Keratinocyte (primary cell): ENCODE measurements around the gene THSD7B.

Experiments used
- EZH2 ChIP-seq: IDR thresholded peaks from one replicate; pipeline ENCODE4 v1.6.1; 2012; ENCODE audit warnings: inconsistent platforms, mild to moderate bottlenecking, low read length, moderate library complexity
- TF ChIP-seq, protein P1 (sequence below), 3 experiments: IDR thresholded peaks in 1 of 3; conservative IDR thresholded peaks in 1 of 3; optimal IDR thresholded peaks in 1 of 3; 2 replicates in 2 of 3; 3 replicates in 1 of 3; pipeline versions ENCODE3 to v1.5.1; 2011; ENCODE audit warnings: low read length in 3 of 3, mild to moderate bottlenecking in 3 of 3, moderate library complexity in 2 of 3, control low read depth in 1 of 3, inconsistent platforms in 1 of 3; ENCODE audit not compliant: insufficient read depth in 2 of 3; ENCODE audit errors: extremely low read depth in 1 of 3

DNA sequence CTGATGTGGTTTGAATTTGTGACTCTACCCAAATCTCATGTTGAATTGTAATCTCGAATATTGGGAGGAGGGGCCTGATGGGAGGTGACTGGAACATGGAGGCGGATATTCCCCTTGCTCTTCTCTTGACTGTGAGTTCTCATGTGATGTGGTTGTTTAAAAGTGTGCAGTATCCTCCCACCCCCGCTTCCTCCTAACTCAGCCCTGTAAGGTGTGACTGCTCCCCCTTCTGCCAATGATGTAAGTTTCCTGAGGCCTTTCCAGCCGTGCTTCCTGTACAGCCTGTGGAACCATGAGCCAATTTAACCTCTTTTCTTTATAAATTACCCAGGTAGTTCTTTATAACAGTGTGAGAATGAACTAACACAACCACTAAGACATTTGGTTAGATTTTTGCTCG lies 458.4 kb downstream of the THSD7B start:
- TF ChIP-seq, protein P1, sequence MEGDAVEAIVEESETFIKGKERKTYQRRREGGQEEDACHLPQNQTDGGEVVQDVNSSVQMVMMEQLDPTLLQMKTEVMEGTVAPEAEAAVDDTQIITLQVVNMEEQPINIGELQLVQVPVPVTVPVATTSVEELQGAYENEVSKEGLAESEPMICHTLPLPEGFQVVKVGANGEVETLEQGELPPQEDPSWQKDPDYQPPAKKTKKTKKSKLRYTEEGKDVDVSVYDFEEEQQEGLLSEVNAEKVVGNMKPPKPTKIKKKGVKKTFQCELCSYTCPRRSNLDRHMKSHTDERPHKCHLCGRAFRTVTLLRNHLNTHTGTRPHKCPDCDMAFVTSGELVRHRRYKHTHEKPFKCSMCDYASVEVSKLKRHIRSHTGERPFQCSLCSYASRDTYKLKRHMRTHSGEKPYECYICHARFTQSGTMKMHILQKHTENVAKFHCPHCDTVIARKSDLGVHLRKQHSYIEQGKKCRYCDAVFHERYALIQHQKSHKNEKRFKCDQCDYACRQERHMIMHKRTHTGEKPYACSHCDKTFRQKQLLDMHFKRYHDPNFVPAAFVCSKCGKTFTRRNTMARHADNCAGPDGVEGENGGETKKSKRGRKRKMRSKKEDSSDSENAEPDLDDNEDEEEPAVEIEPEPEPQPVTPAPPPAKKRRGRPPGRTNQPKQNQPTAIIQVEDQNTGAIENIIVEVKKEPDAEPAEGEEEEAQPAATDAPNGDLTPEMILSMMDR (optimal IDR thresholded peaks at IDR 0.05 in 1 of 3, IDR thresholded peaks at IDR 0.05 in 1 of 3, conservative IDR thresholded peaks at IDR 0.05 in 1 of 3; ENCODE audit: extremely low read depth in 1 of 3, insufficient read depth in 2 of 3, low read length in 3 of 3): peak in 1 of 3 experiments; percentile 29
- TF ChIP-seq EZH2: no peak
